Effector memory CD4-positive, alpha-beta T cell (primary cell): ENCODE results near the gene IRAK1.

Experiments
- DNase-seq, 3 donors: peaks; one replicate each; pipeline ENCODE4 v3.0.0-alpha.2; 2020
- H3K27ac ChIP-seq: 2 replicates; pipeline ENCODE4 v1.7.0; 2013; ENCODE audit warnings: mild to moderate bottlenecking, low read length, moderate library complexity; ENCODE audit not compliant: insufficient read depth, poor library complexity, severe bottlenecking
- H3K27me3 ChIP-seq: replicated peaks from 2 replicates; pipeline ENCODE4 v1.7.0; 2013; ENCODE audit warnings: mild to moderate bottlenecking, low read length; ENCODE audit not compliant: insufficient read depth, control insufficient read depth, poor library complexity, severe bottlenecking
- H3K36me3 ChIP-seq: 2 replicates; pipeline ENCODE4 v1.7.0; 2013; ENCODE audit warnings: mild to moderate bottlenecking, low read length, moderate library complexity; ENCODE audit not compliant: control insufficient read depth, insufficient read depth
- H3K4me1 ChIP-seq: 2 replicates; pipeline ENCODE4 v1.7.0; 2013; ENCODE audit warnings: low read length, mild to moderate bottlenecking; ENCODE audit not compliant: control insufficient read depth, insufficient read depth, poor library complexity, severe bottlenecking
- H3K4me3 ChIP-seq: 2 replicates; pipeline ENCODE4 v1.7.0; 2013; ENCODE audit warnings: low read length, low read depth, mild to moderate bottlenecking; ENCODE audit not compliant: insufficient read depth, poor library complexity, severe bottlenecking
- H3K9me3 ChIP-seq: 2 replicates; pipeline ENCODE4 v1.7.0; 2013; ENCODE audit warnings: mild to moderate bottlenecking, low read length, moderate library complexity; ENCODE audit not compliant: control insufficient read depth

The IRAK1 gene

GRCh38 chrX:154013614-154014360 is 5.9 kb downstream of the IRAK1 start:
- no peak overlapping the region for H3K27ac ChIP-seq
- H3K9me3 ChIP-seq = no peaks in the 10 kb centered on the region
- DNase-seq = peak in 1 of 3 donors; percentile 29
- H3K36me3 ChIP-seq = peaks cover 20% of the 10 kb centered on the region
- H3K4me1 ChIP-seq = peaks cover 11% of the 10 kb centered on the region
- H3K4me3 ChIP-seq = no peak overlapping the region
- no peaks in the 10 kb centered on the region for H3K27me3 ChIP-seq

DNA sequence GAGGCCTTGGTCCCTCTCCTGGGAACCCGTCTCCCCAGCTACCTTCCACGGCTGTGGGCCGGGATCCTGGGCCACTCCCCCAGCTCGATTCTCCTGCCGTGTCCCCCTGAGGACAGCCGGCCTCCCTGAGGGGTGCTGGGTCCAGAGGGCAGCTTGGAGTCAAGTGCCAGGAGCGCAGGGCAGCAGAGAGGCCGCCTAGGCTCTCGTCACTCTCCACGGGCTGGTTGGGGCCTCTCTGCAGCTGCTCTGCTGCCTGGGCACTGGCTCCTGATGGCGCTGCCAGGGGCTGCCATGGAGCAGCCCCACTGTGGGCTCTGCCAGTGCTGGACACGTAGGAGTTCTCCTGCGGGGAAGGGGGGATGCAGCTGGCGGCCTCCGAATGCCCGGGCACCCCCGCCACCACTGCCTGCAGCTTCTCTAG is 6.7 kb downstream of the IRAK1 start:
- peaks cover 6% of the 10 kb centered on the region for H3K4me1 ChIP-seq
- no peak for DNase-seq
- no peaks in the 10 kb centered on the region for H3K9me3 ChIP-seq
- no peaks in the 10 kb centered on the region for H3K27me3 ChIP-seq
- H3K27ac ChIP-seq = no peak overlapping the region
- no peak overlapping the region for H3K4me3 ChIP-seq
- H3K36me3 ChIP-seq = peaks cover 20% of the 10 kb centered on the region

DNA sequence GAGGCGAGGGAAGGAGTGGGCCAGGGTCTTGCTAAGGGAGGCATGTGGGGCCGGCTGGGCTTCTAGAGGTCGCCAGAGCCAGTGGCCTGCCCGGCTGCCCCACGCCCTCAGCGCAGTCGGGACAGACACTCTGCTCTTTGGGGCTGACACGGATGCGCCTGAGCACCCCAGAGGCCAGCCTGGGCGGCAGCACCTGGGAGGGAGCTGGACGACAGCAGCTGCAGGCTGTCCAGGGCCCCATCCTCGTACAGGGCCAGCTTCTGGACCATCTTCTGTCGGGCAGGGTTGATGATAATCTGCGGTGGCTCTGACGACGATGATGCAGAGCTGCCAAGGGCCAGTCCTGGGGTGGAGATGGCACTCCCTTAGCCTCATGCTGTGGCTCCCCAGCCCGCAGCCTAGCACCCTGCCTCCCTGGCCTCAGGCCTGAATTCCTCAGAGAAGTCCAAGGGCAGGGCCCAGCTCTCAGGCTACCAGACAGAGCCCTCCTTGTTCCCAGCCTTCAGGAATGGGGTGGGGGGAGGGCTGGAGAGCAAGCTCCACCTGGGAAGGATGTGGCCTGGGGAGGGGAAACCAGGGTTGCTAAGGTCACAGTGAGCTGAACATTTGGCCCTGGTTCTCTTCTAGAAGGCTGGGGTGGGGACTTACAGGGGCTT is 7.2 kb downstream of the IRAK1 start:
- peaks cover 20% of the 10 kb centered on the region for H3K36me3 ChIP-seq
- H3K9me3 ChIP-seq = no peaks in the 10 kb centered on the region
- no peak for DNase-seq

DNA sequence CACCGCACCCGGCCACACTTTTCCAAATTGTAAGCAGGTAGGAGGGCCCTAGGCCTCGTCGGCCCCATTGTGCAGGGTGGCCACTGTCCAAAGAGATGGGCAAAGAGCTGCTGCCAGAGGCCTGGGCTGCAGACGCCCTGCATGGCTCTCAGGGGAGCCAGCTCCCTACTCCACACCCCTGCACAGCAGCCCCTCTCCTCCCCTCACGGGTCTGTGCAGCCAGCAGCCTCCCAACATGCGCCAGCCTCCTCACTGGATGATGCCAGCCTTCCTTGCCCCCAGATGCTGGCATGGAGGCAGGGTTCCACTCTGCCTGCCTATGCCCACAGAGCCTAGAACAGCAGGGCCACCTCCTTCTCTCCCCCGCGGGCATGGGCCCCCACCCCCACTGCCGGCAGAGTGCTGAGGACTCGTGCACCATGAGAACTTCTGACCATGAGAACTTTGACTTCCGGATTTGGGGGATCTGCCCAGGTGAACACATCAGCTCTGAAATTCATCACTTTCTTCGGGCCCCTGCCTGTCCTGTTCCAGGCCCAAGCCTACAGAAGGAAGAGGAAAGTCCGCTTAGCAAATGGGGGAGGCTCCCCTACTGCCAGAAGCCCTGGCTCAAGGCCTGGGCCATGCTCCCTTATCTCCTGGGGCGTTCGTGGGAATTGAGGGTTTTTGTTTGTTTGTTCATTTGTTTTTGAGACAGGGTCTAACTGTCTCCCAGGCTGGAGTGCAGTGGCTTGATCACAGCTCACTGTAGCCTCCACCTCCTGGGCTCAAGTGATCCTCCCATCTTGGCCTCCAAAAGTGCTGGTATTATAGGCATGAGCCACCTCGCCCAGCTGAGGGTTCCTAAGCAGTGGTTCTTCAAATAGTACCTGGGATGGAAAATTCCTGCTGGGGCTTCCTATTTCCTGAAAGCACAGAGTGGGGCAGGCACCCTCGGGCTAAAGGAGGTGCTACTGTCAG is 8.0 kb downstream of the IRAK1 start:
- no peaks in the 10 kb centered on the region for H3K9me3 ChIP-seq
- H3K4me3 ChIP-seq = no peak overlapping the region
- peaks cover 4% of the 10 kb centered on the region for H3K4me1 ChIP-seq
- no peak overlapping the region for H3K27ac ChIP-seq
- no peaks in the 10 kb centered on the region for H3K27me3 ChIP-seq
- peaks cover 14% of the 10 kb centered on the region for H3K36me3 ChIP-seq
- DNase-seq = no peak

More for the DNA sequence above, 7.2 kb downstream of the IRAK1 start:
- Histone ChIP-seq H3K27me3 (no peaks in the 10 kb centered on the region), H3K4me3 (no peak overlapping the region), H3K27ac (no peak overlapping the region), H3K4me1 (peaks cover 4% of the 10 kb centered on the region)

GRCh38 chrX:154010330-154011087 is 9.2 kb downstream of the IRAK1 start:
- H3K36me3 ChIP-seq = peaks cover 7% of the 10 kb centered on the region
- H3K27ac ChIP-seq = no peak overlapping the region
- DNase-seq = no peak
- H3K27me3 ChIP-seq = no peaks in the 10 kb centered on the region
- H3K9me3 ChIP-seq = no peaks in the 10 kb centered on the region
- no peak overlapping the region for H3K4me3 ChIP-seq
- H3K4me1 ChIP-seq = peaks cover 4% of the 10 kb centered on the region

GRCh38 chrX:154008521-154008920 is 11.2 kb downstream of the IRAK1 start:
- H3K4me1 ChIP-seq = peaks cover 2% of the 10 kb centered on the region
- H3K9me3 ChIP-seq = no peaks in the 10 kb centered on the region
- no peak overlapping the region for H3K27ac ChIP-seq
- no peak overlapping the region for H3K4me3 ChIP-seq
- H3K36me3 ChIP-seq = peaks cover 7% of the 10 kb centered on the region
- H3K27me3 ChIP-seq = no peaks in the 10 kb centered on the region
- no peak for DNase-seq

DNA sequence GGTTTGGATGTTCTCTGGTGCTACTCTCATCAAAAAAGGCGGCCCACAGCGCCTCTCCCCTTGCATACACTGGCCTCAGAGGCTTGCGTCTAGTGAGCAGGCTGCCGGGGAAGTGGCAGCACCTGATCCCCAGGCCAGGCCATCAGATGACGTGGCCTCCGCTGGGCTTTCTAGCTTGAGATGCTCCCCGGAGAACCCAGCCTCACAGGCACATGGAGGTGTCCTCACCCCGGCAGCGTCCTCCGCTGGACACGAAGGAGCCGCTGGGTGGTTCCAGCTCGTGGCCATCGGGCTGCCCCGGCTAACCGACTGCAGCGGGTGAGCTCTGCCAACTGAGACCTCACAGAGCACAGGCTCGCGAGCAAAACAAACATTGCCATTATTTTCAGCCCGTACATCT is 12.8 kb downstream of the IRAK1 start:
- H3K27me3 ChIP-seq = no peaks in the 10 kb centered on the region
- H3K36me3 ChIP-seq = peaks cover 4% of the 10 kb centered on the region
- H3K4me3 ChIP-seq = no peak overlapping the region
- H3K9me3 ChIP-seq = no peaks in the 10 kb centered on the region
- no peak for DNase-seq
- H3K4me1 ChIP-seq = no peaks in the 10 kb centered on the region
- no peak overlapping the region for H3K27ac ChIP-seq

GRCh38 chrX:154004315-154004714 is 15.4 kb downstream of the IRAK1 start:
- no peaks in the 10 kb centered on the region for H3K36me3 ChIP-seq

GRCh38 chrX:154002215-154002719 is 17.4 kb downstream of the IRAK1 start:
- Histone ChIP-seq H3K36me3 (no peaks in the 10 kb centered on the region), H3K4me3 (peak overlapping the region; percentile 28), H3K4me1 (no peaks in the 10 kb centered on the region), H3K27ac (no peak overlapping the region), H3K9me3 (no peaks in the 10 kb centered on the region), H3K27me3 (no peaks in the 10 kb centered on the region)
- DNase-seq = peak; percentile 25 to 44 (median 42)

More at GRCh38 chrX:154004315-154004714, 15.4 kb downstream of the IRAK1 start:
- Histone ChIP-seq H3K9me3 (no peaks in the 10 kb centered on the region), H3K4me1 (no peaks in the 10 kb centered on the region), H3K27ac (no peak overlapping the region), H3K4me3 (no peak overlapping the region), H3K27me3 (no peaks in the 10 kb centered on the region)
- DNase-seq = no peak
